Tibial nerve (tissue), 3 donors: ENCODE results near the gene C1orf174.

Experiments
- CTCF ChIP-seq, 5 experiments: fragments of 200-600 bp in 3 of 5; fragments of 450-650 bp in 2 of 5; sonication (generic) in 3 of 5; IDR thresholded peaks; one replicate each; pipeline ENCODE4 v1.5.1; 2016 to 2019; ENCODE audit warnings: antibody characterized with exemption in 5 of 5, mild to moderate bottlenecking in 3 of 5, moderate library complexity in 2 of 5
- POLR2A ChIP-seq, 2 donors: fragments of 450-650 bp; IDR thresholded peaks; one replicate each; pipeline ENCODE4 v1.6.1; 2017; ENCODE audit warnings: antibody characterized with exemption in 2 of 2, mild to moderate bottlenecking in 2 of 2, moderate library complexity in 2 of 2

- TF ChIP-seq CTCF (IDR thresholded peaks at IDR 0.05) (no peak), POLR2A (IDR thresholded peaks at IDR 0.05) (no peak)
These were observed 31.2 kb upstream of the C1orf174 start for GRCh38 chr1:3931007-3931912.
